PC-9 (cell line): ENCODE measurements around the gene ANKRD10. TPM values are rescaled to one million over a fixed set of nuclear protein-coding genes. Genes with fewer than 3 reads are reported as not detected.
"Not testable (repeated sequence)": the region's sequence is repeated elsewhere in the genome, so short reads cannot be mapped to it uniquely, and the experiment has no call there.

ENCODE experiments used
- BruUV-seq: library from RNA; stranded (reverse); fragments of 400-500 nt; replicated peaks from 2 replicates; lab custom pipeline; 2021; lab: Mats Ljungman, UMichigan
- CTCF ChIA-PET: fragments of 300-600 bp; sonication (Branson Sonifier 250); formaldehyde crosslinking; loops from one replicate; lab custom pipeline; 2022; ENCODE audit warnings: antibody characterized with exemption; lab: Charles Lee
- POLR2A ChIA-PET: fragments of 300-600 bp; sonication (Branson Sonifier 250); formaldehyde crosslinking; loops from one replicate; lab custom pipeline; 2022; ENCODE audit warnings: antibody characterized with exemption; ENCODE audit not compliant: unreplicated experiment; lab: Charles Lee
- DNase-seq, 2 experiments: peaks; one replicate each; pipeline versions ENCODE4 v3.0.0 to v3.0.0-alpha.2; 2015 to 2022; ENCODE audit warnings: mixed read lengths in 1 of 2
- H2AFZ ChIP-seq: fragments of 200-600 bp; sonication (generic); 2 replicates; pipeline ENCODE4 v1.8.1; 2017; ENCODE audit warnings: antibody characterized with exemption
- H3F3A ChIP-seq: fragments of 200-600 bp; sonication (generic); 2 replicates; pipeline ENCODE4 v1.8.1; 2017; ENCODE audit warnings: antibody characterized with exemption, mild to moderate bottlenecking, low read depth; ENCODE audit not compliant: insufficient read depth
- H3K27ac ChIP-seq: fragments of 200-600 bp; sonication (generic); 2 replicates; pipeline ENCODE4 v1.6.1; 2016; ENCODE audit warnings: mixed run types
- H3K27me3 ChIP-seq: fragments of 200-600 bp; sonication (generic); 2 replicates; pipeline ENCODE4 v1.6.1; 2016; ENCODE audit warnings: low read depth, mixed run types; ENCODE audit not compliant: insufficient read depth
- H3K36me3 ChIP-seq: fragments of 200-600 bp; sonication (generic); 2 replicates; pipeline ENCODE4 v1.6.1; 2016; ENCODE audit warnings: low read depth, mixed run types
- H3K4me1 ChIP-seq: fragments of 200-600 bp; sonication (generic); replicated peaks from 2 replicates; pipeline ENCODE4 v1.6.1; 2016; ENCODE audit warnings: mixed run types; ENCODE audit not compliant: insufficient read depth
- H3K4me2 ChIP-seq: fragments of 200-600 bp; sonication (generic); 2 replicates; pipeline ENCODE4 v1.6.1; 2017; ENCODE audit warnings: mixed run types
- H3K4me3 ChIP-seq: fragments of 200-600 bp; sonication (generic); 2 replicates; pipeline ENCODE4 v1.6.1; 2016; ENCODE audit warnings: mixed run types
- H3K79me2 ChIP-seq: fragments of 200-600 bp; sonication (generic); 2 replicates; pipeline ENCODE4 v1.6.1; 2017; ENCODE audit warnings: low read depth, mixed run types
- H3K9me2 ChIP-seq: fragments of 200-600 bp; sonication (generic); 2 replicates; pipeline ENCODE4 v1.8.1; 2017; ENCODE audit warnings: mild to moderate bottlenecking; ENCODE audit not compliant: insufficient read depth
- H3K9me3 ChIP-seq: fragments of 200-600 bp; sonication (generic); 2 replicates; pipeline ENCODE4 v1.8.1; 2016; ENCODE audit warnings: low read depth; ENCODE audit not compliant: insufficient read depth
- H4K20me1 ChIP-seq: fragments of 200-600 bp; sonication (generic); 2 replicates; pipeline ENCODE4 v1.8.1; 2017; ENCODE audit not compliant: insufficient read depth
- CTCF ChIP-seq: fragments of 200-600 bp; sonication (generic); conservative IDR thresholded peaks from 2 replicates; pipeline ENCODE4 v1.6.1; 2017; ENCODE audit warnings: mixed run types, antibody characterized with exemption, mild to moderate bottlenecking, moderate library complexity
- EZH2 ChIP-seq: fragments of 200-600 bp; sonication (generic); IDR thresholded peaks from 2 replicates; pipeline ENCODE4 v1.8.0; 2017; ENCODE audit warnings: antibody characterized with exemption, low read depth
- intact Hi-C: fragments of 100-400 bp; cut with micrococcal nuclease; formaldehyde crosslinking; loops from one replicate; pipeline ENCODE4 v1.10.0; 2022; ENCODE audit not compliant: unreplicated experiment
- total RNA-seq: library from RNA; stranded (reverse); gene quantifications from 2 replicates; pipeline ENCODE4 v1.2.3, GENCODE V29; 2021

Gene ANKRD10
- total RNA-seq, 1 experiment from 2014 or later: 155 TPM

- Histone ChIP-seq H3K27me3 (peaks cover 3% of the 10 kb centered on the region; the same call in 1 of the 2 replicates), H3F3A (peaks cover 9% of the 10 kb centered on the region; the same call in 1 of the 2 replicates), H3K9me3 (peaks cover 10% of the 10 kb centered on the region; the same call in 1 of the 2 replicates), H3K36me3 (no peaks in the 10 kb centered on the region), H3K4me3 (no peak overlapping the region), H3K4me2 (peak overlapping the region; percentile 28), H2AFZ (no peak overlapping the region), H3K4me1 (peaks cover 12% of the 10 kb centered on the region), H3K79me2 (no peaks in the 10 kb centered on the region), H3K9me2 (no peaks in the 10 kb centered on the region), H4K20me1 (no peaks in the 10 kb centered on the region), H3K27ac (no peak overlapping the region)
- ChIA-PET POLR2A (no interaction called here), CTCF (no interaction called here)
- TF ChIP-seq EZH2 (no peak), CTCF (no peak)
- DNase-seq: no peak
- intact Hi-C loops: no loop called here
- no TSS peak for BruUV-seq
These were observed 73.5 kb downstream of the ANKRD10 start for GRCh38 chr13:110841406-110841805.

GRCh38 chr13:110838867-110839538 is 75.9 kb downstream of the ANKRD10 start:
- Histone ChIP-seq H3F3A (peaks cover 9% of the 10 kb centered on the region; the same call in 1 of the 2 replicates), H3K36me3 (no peaks in the 10 kb centered on the region), H3K4me1 (peaks cover 12% of the 10 kb centered on the region), H3K9me2 (no peaks in the 10 kb centered on the region), H3K9me3 (peaks cover 10% of the 10 kb centered on the region; the same call in 1 of the 2 replicates), H3K4me2 (no peak overlapping the region), H3K27ac (no peak overlapping the region), H4K20me1 (no peaks in the 10 kb centered on the region), H2AFZ (no peak overlapping the region), H3K79me2 (no peaks in the 10 kb centered on the region), H3K4me3 (no peak overlapping the region), H3K27me3 (0 out of 2 replicates have a peak, but pooled peaks cover 7% of the 10 kb centered on the region)
- no TSS peak for BruUV-seq
- POLR2A ChIA-PET: no interaction called here
- CTCF ChIA-PET: no interaction called here
- intact Hi-C loops: no loop called here
- DNase-seq: no peak
- TF ChIP-seq EZH2 (no peak), CTCF (no peak)

GRCh38 chr13:110838116-110838515 is 76.8 kb downstream of the ANKRD10 start:
- H3K9me3 ChIP-seq: peaks cover 10% of the 10 kb centered on the region; the same call in 1 of the 2 replicates
- no TSS peak for BruUV-seq
- ChIA-PET POLR2A (interaction anchor here (0.5 kb wide), 1 partner anchor 123 kb away, joined by 7 read pairs; no protein-coding TSS in a partner anchor), CTCF (no interaction called here)
- no peaks in the 10 kb centered on the region for H3K36me3 ChIP-seq
- no peak overlapping the region for H3K4me2 ChIP-seq
- peaks cover 12% of the 10 kb centered on the region for H3K4me1 ChIP-seq
- DNase-seq: no peak
- H3F3A ChIP-seq: peaks cover 9% of the 10 kb centered on the region; the same call in 1 of the 2 replicates
- H3K4me3 ChIP-seq: no peak overlapping the region
- no peaks in the 10 kb centered on the region for H4K20me1 ChIP-seq
- peaks cover 9% of the 10 kb centered on the region; the same call in 1 of the 2 replicates for H3K27me3 ChIP-seq
- H3K27ac ChIP-seq: no peak overlapping the region
- no peaks in the 10 kb centered on the region for H3K79me2 ChIP-seq
- TF ChIP-seq CTCF (no peak), EZH2 (no peak)
- H2AFZ ChIP-seq: no peak overlapping the region
- intact Hi-C loops: no loop called here
- no peaks in the 10 kb centered on the region for H3K9me2 ChIP-seq

GRCh38 chr13:110837397-110838061 is 77.3 kb downstream of the ANKRD10 start:
- POLR2A ChIA-PET, H3K4me3 ChIP-seq, BruUV-seq, DNase-seq, H2AFZ ChIP-seq, H3K4me2 ChIP-seq, H3K9me3 ChIP-seq, intact Hi-C loops, CTCF ChIA-PET, H3K27ac ChIP-seq, H4K20me1 ChIP-seq, H3K36me3 ChIP-seq, H3F3A ChIP-seq, H3K9me2 ChIP-seq, H3K79me2 ChIP-seq: not testable (repeated sequence)
- Histone ChIP-seq H3K4me1 (peaks cover 12% of the 10 kb centered on the region), H3K27me3 (peaks cover 14% of the 10 kb centered on the region; the same call in 1 of the 2 replicates)
